CD14-positive monocyte (primary cell): ENCODE data around the gene C3orf52. TPM values are rescaled to one million over a fixed set of nuclear protein-coding genes. Genes with fewer than 3 reads are reported as not detected.

Experiments
- DNase-seq, 3 donors: peaks; one replicate each; pipeline ENCODE4 v3.0.0-alpha.2; 2011 to 2022
- H2AFZ ChIP-seq: 2 replicates; pipeline ENCODE4 v1.6.0; 2012; ENCODE audit warnings: mild to moderate bottlenecking, low read depth, low read length, inconsistent platforms; ENCODE audit not compliant: insufficient read depth, poor library complexity, severe bottlenecking
- H3K27ac ChIP-seq, 2 donors: 1 replicate in 1 of 2; 2 replicates in 1 of 2; pipeline ENCODE4 v1.5.1; 2012 to 2013; ENCODE audit warnings: low read length in 2 of 2, control low read depth in 1 of 2, inconsistent platforms in 1 of 2, low read depth in 1 of 2, mild to moderate bottlenecking in 1 of 2
- H3K27me3 ChIP-seq, 2 donors: one replicate each; pipeline versions ENCODE4 v1.6.0 to v1.6.1; 2011 to 2013; ENCODE audit warnings: low read length in 2 of 2; ENCODE audit not compliant: control insufficient read depth in 2 of 2, insufficient read depth in 2 of 2
- H3K36me3 ChIP-seq, 2 donors: replicated peaks in 1 of 2; 1 replicate in 1 of 2; 2 replicates in 1 of 2; pipeline versions ENCODE4 v1.5.1 to v1.6.1; 2012 to 2013; ENCODE audit warnings: low read length in 2 of 2, control low read depth in 1 of 2, inconsistent platforms in 1 of 2, mild to moderate bottlenecking in 1 of 2; ENCODE audit not compliant: insufficient read depth in 2 of 2, control insufficient read depth in 1 of 2
- H3K4me1 ChIP-seq, 2 donors: 1 replicate in 1 of 2; 2 replicates in 1 of 2; pipeline versions ENCODE4 v1.5.1 to v1.6.1; 2012 to 2013; ENCODE audit warnings: low read length in 2 of 2, control low read depth in 1 of 2, inconsistent platforms in 1 of 2, mild to moderate bottlenecking in 1 of 2, moderate library complexity in 1 of 2; ENCODE audit not compliant: insufficient read depth in 2 of 2, control insufficient read depth in 1 of 2
- H3K4me2 ChIP-seq: replicated peaks from 2 replicates; pipeline ENCODE3; 2012; ENCODE audit warnings: low read length, moderate library complexity, mild to moderate bottlenecking; ENCODE audit not compliant: poor library complexity, severe bottlenecking; ENCODE audit errors: extremely low read depth
- H3K4me3 ChIP-seq, 3 experiments: fragments of 200-600 bp in 1 of 3; sonication (generic) in 1 of 3; replicated peaks in 1 of 3; 1 replicate in 2 of 3; 2 replicates in 1 of 3; pipeline ENCODE4 v1.5.1; 2011 to 2013; ENCODE audit warnings: low read length in 3 of 3, mild to moderate bottlenecking in 3 of 3, control low read depth in 2 of 3, low read depth in 2 of 3, inconsistent platforms in 1 of 3, moderate library complexity in 1 of 3
- H3K79me2 ChIP-seq: 2 replicates; pipeline ENCODE4 v1.6.0; 2012; ENCODE audit warnings: mild to moderate bottlenecking, control low read depth, inconsistent platforms, low read length, moderate library complexity; ENCODE audit not compliant: insufficient read depth
- H3K9ac ChIP-seq: 2 replicates; pipeline ENCODE4 v1.6.0; 2017; ENCODE audit warnings: low read length, mild to moderate bottlenecking; ENCODE audit not compliant: insufficient read depth, poor library complexity, severe bottlenecking
- H3K9me3 ChIP-seq, 2 donors: replicated peaks in 1 of 2; 1 replicate in 1 of 2; 2 replicates in 1 of 2; pipeline versions ENCODE4 v1.5.1 to v1.6.1; 2012 to 2013; ENCODE audit warnings: low read length in 2 of 2, control low read depth in 1 of 2; ENCODE audit not compliant: control insufficient read depth in 1 of 2, insufficient read depth in 1 of 2
- H4K20me1 ChIP-seq: 2 replicates; pipeline ENCODE4 v1.6.0; 2012; ENCODE audit warnings: mild to moderate bottlenecking, low read length, control low read depth, moderate library complexity; ENCODE audit not compliant: insufficient read depth
- H3K27ac Mint-ChIP-seq, 7 donors: one replicate each; pipeline ENCODE4 v1.8.0; 2020; ENCODE audit warnings: mild to moderate bottlenecking in 7 of 7, mixed read lengths in 7 of 7, moderate library complexity in 6 of 7, inconsistent platforms in 2 of 7
- H3K27me3 Mint-ChIP-seq, 3 donors: one replicate each; pipeline ENCODE4 v1.8.0; 2021 to 2022; ENCODE audit warnings: low read depth in 3 of 3, mild to moderate bottlenecking in 3 of 3, mixed read lengths in 3 of 3, moderate library complexity in 3 of 3, inconsistent platforms in 1 of 3
- H3K36me3 Mint-ChIP-seq, 2 donors: one replicate each; pipeline ENCODE4 v1.8.0; 2020; ENCODE audit warnings: mixed read lengths in 2 of 2, inconsistent platforms in 1 of 2, mild to moderate bottlenecking in 1 of 2
- H3K4me1 Mint-ChIP-seq: one replicate; pipeline ENCODE4 v1.8.0; 2020; ENCODE audit warnings: mild to moderate bottlenecking, mixed read lengths
- H3K4me3 Mint-ChIP-seq, 2 donors: one replicate each; pipeline ENCODE4 v1.8.0; 2020; ENCODE audit warnings: mild to moderate bottlenecking in 2 of 2, mixed read lengths in 2 of 2, moderate library complexity in 1 of 2
- H3K9me3 Mint-ChIP-seq, 7 donors: one replicate each; pipeline ENCODE4 v1.8.0; 2020 to 2022; ENCODE audit warnings: mixed read lengths in 7 of 7, mild to moderate bottlenecking in 6 of 7, moderate library complexity in 6 of 7, inconsistent platforms in 2 of 7
- CTCF ChIP-seq: fragments of 200-600 bp; IDR thresholded peaks from one replicate; pipeline ENCODE4 v1.8.0; 2022; ENCODE audit warnings: antibody characterized with exemption, mild to moderate bottlenecking
- whole genome bisulfite sequencing: methylation state at CpG from one replicate; pipeline ENCODE4 v1.1.5; 2013; ENCODE audit warnings: missing lambda C conversion rate; ENCODE audit not compliant: insufficient coverage; 5-methylcytosine and 5-hydroxymethylcytosine counted together
- intact Hi-C, 2 donors: fragments of 100-400 bp; cut with micrococcal nuclease; formaldehyde crosslinking; loops; one replicate each; pipeline versions ENCODE4 v1.15.0 to v1.15.1; 2023
- polyA plus RNA-seq, 3 donors: library from polyadenylated mRNA; depleted of rRNA in 1 of 3; unstranded in 2 of 3; stranded (reverse) in 1 of 3; fragments of 300-500 nt in 2 of 3; fragments of >200 nt in 1 of 3; fragmentation: Illumina TruSeq in 2 of 3; gene quantifications; 1 replicate in 2 of 3; 2 replicates in 1 of 3; pipeline ENCODE4 v1.2.3, GENCODE V29; 2012 to 2021

Gene C3orf52
- polyA plus RNA-seq, 3 donors = not detected

- H3K36me3 Mint-ChIP-seq = no peaks in the 10 kb centered on the region
- H3K27ac Mint-ChIP-seq = no peak overlapping the region
- Histone ChIP-seq H3K27ac (no peak overlapping the region), H3K36me3 (no peaks in the 10 kb centered on the region), H2AFZ (no peak overlapping the region), H3K4me3 (no peak overlapping the region), H3K79me2 (no peaks in the 10 kb centered on the region), H4K20me1 (no peaks in the 10 kb centered on the region), H3K4me2 (no peak overlapping the region), H3K4me1 (peaks cover 3 to 5% of the 10 kb centered on the region in 2 donors), H3K27me3 (no peaks in the 10 kb centered on the region), H3K9ac (no peak overlapping the region), H3K9me3 (peaks cover 0 to 8% of the 10 kb centered on the region in 2 donors)
- no peak for DNase-seq
- H3K27me3 Mint-ChIP-seq = no peaks in the 10 kb centered on the region
- no peak for TF ChIP-seq CTCF
- H3K4me3 Mint-ChIP-seq = no peak overlapping the region
- intact Hi-C loops = no loop called here
- peaks cover 6 to 29% (median 19%) of the 10 kb centered on the region in 7 donors for H3K9me3 Mint-ChIP-seq
- H3K4me1 Mint-ChIP-seq = peaks cover 6% of the 10 kb centered on the region
- WGBS = 100% methylated on average over 1 of the region's 1 CpG
These were observed 57.1 kb downstream of the C3orf52 start for GRCh38 chr3:112143251-112143650.

GRCh38 chr3:112143689-112144088, 57.5 kb downstream of the C3orf52 start:
- Mint-ChIP-seq H3K27me3 (no peaks in the 10 kb centered on the region), H3K4me1 (peaks cover 3% of the 10 kb centered on the region), H3K9me3 (peaks cover 9 to 32% (median 20%) of the 10 kb centered on the region in 7 donors), H3K27ac (no peak overlapping the region), H3K4me3 (no peak overlapping the region), H3K36me3 (no peaks in the 10 kb centered on the region)
- no peak overlapping the region for H3K4me2 ChIP-seq
- H3K9me3 ChIP-seq = peaks cover 3 to 11% of the 10 kb centered on the region in 2 donors
- no peaks in the 10 kb centered on the region for H3K36me3 ChIP-seq
- no peak for DNase-seq
- H4K20me1 ChIP-seq = no peaks in the 10 kb centered on the region
- no peaks in the 10 kb centered on the region for H3K27me3 ChIP-seq
- peaks cover 0 to under 1% of the 10 kb centered on the region in 2 donors for H3K4me1 ChIP-seq
- intact Hi-C loops = no loop called here
- whole genome bisulfite sequencing = 80% methylated on average over 1 of the region's 1 CpG
- no peaks in the 10 kb centered on the region for H3K79me2 ChIP-seq
- no peak overlapping the region for H3K27ac ChIP-seq
- TF ChIP-seq CTCF = no peak
- no peak overlapping the region for H3K9ac ChIP-seq
- H3K4me3 ChIP-seq = no peak overlapping the region
- H2AFZ ChIP-seq = no peak overlapping the region
